Stomach smooth muscle (tissue), 2 donors: ENCODE measurements around the gene ARAP1.
A peak's percentile ranks its signal among the peaks of the same experiment; 100 is the strongest.

ENCODE experiments used
- H3K27ac ChIP-seq: one replicate; pipeline ENCODE4 v1.7.0; 2013; ENCODE audit warnings: mild to moderate bottlenecking, low read length, inconsistent platforms
- H3K27me3 ChIP-seq, 2 donors: one replicate each; pipeline ENCODE4 v1.7.0; 2013; ENCODE audit warnings: low read length in 2 of 2; ENCODE audit not compliant: insufficient read depth in 2 of 2, control insufficient read depth in 1 of 2
- H3K36me3 ChIP-seq, 2 donors: one replicate each; pipeline ENCODE4 v1.7.0; 2013; ENCODE audit warnings: low read length in 2 of 2; ENCODE audit not compliant: control insufficient read depth in 2 of 2, insufficient read depth in 2 of 2
- H3K4me1 ChIP-seq: one replicate; pipeline ENCODE4 v1.7.0; 2013; ENCODE audit warnings: low read length; ENCODE audit not compliant: control insufficient read depth, insufficient read depth
- H3K4me3 ChIP-seq, 2 donors: one replicate each; pipeline ENCODE4 v1.7.0; 2013; ENCODE audit warnings: low read length in 2 of 2
- H3K9ac ChIP-seq, 2 donors: one replicate each; pipeline ENCODE4 v1.7.0; 2013; ENCODE audit warnings: low read length in 2 of 2, mild to moderate bottlenecking in 1 of 2
- H3K9me3 ChIP-seq, 2 donors: one replicate each; pipeline ENCODE4 v1.7.0; 2013; ENCODE audit warnings: low read length in 2 of 2; ENCODE audit not compliant: control insufficient read depth in 2 of 2
- donor health status: healthy.
- donor health status: Pancreatic carcinoma.

ARAP1 gene

DNA sequence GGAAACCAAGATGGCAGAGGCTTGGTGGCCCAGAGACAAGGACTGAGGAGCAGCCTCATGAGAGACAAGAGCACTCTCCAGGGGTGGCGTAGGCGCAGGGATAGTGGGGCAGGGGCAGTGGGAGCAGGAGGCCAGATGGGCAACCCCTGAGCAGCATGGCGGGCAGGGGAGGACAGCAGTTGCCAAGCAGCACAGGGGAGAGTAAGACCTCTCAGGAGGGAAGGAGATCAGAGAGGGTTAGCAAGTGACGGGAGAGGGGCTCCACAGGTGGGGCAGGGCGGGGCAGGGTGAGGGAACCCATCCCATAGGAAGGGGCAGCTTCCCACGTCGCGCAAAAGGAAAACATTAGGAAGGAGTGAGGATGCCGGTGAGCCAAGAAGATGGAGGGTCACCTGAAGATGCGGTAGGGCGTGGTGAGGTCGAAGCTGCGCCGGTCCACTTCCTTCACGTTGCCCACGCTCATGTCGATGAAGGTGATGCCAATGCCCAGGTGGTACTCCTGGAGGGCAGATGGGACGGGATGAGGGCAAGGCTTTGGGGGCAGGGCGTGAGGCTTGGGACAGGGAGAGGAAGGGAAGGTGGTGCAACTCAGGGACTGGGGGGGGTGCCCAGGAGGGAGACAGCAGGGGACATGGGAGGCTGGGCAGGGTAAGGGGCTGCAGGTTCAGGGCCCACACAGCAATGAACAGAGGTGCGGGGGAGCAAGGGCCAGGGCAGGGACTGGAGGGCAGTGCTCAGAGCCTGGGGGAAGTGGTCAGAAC is 42.5 kb downstream of the ARAP1 start:
- H3K36me3 ChIP-seq = peaks cover 35 to 53% of the 10 kb centered on the region in 2 donors
- H3K4me1 ChIP-seq = peaks cover 8% of the 10 kb centered on the region
- no peak overlapping the region for H3K9ac ChIP-seq
- no peak overlapping the region for H3K27ac ChIP-seq
- H3K27me3 ChIP-seq = no peaks in the 10 kb centered on the region
- H3K9me3 ChIP-seq = no peaks in the 10 kb centered on the region
- H3K4me3 ChIP-seq = no peak overlapping the region

DNA sequence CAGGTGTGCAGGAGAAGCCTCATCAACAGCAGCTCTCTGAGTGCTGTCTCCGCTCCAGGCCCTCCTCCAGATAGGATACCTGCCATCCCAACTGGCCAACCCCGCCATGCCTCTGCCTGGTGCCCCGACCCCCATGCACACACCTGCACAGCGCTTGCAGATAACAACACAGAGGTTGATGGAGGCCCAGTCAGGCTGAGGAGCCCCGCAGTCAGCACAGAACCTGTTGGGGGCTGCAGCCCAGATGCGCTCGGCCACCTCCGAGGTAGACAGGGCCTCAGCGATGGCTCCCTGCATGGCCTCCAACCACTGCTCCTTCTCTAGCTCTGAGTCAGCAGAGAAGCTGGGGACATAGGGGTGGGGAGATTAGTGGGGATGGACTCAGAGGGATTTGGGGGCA is 45.2 kb downstream of the ARAP1 start:
- H3K9ac ChIP-seq = no peak overlapping the region
- H3K27ac ChIP-seq = no peak overlapping the region
- H3K4me3 ChIP-seq = no peak overlapping the region
- H3K27me3 ChIP-seq = no peaks in the 10 kb centered on the region
- no peaks in the 10 kb centered on the region for H3K9me3 ChIP-seq
- peaks cover 20% of the 10 kb centered on the region for H3K4me1 ChIP-seq
- peaks cover 40 to 55% of the 10 kb centered on the region in 2 donors for H3K36me3 ChIP-seq

DNA sequence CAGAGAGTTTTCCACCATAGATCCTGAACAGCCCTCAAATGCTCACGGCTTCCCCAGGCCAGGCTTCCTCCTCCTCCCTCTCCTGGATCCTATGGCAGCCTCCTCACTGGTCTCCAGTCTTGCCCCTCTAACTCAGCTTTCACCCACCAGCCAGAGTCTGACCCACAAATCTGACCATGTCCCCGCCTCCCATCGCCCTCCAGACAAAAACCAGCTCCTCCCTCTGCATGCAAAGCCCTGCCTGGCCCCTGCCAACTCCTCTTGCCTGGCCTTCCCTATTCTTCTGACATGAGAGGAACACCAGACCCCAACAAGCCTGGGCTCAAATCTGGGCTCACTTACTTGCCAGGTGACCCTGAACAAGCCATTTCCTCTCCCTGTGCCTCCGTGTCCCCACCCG is 45.6 kb downstream of the ARAP1 start:
- no peaks in the 10 kb centered on the region for H3K9me3 ChIP-seq
- no peaks in the 10 kb centered on the region for H3K27me3 ChIP-seq
- peaks cover 45 to 56% of the 10 kb centered on the region in 2 donors for H3K36me3 ChIP-seq
- no peak overlapping the region for H3K9ac ChIP-seq
- H3K4me3 ChIP-seq = no peak overlapping the region
- peaks cover 20% of the 10 kb centered on the region for H3K4me1 ChIP-seq
- no peak overlapping the region for H3K27ac ChIP-seq

DNA sequence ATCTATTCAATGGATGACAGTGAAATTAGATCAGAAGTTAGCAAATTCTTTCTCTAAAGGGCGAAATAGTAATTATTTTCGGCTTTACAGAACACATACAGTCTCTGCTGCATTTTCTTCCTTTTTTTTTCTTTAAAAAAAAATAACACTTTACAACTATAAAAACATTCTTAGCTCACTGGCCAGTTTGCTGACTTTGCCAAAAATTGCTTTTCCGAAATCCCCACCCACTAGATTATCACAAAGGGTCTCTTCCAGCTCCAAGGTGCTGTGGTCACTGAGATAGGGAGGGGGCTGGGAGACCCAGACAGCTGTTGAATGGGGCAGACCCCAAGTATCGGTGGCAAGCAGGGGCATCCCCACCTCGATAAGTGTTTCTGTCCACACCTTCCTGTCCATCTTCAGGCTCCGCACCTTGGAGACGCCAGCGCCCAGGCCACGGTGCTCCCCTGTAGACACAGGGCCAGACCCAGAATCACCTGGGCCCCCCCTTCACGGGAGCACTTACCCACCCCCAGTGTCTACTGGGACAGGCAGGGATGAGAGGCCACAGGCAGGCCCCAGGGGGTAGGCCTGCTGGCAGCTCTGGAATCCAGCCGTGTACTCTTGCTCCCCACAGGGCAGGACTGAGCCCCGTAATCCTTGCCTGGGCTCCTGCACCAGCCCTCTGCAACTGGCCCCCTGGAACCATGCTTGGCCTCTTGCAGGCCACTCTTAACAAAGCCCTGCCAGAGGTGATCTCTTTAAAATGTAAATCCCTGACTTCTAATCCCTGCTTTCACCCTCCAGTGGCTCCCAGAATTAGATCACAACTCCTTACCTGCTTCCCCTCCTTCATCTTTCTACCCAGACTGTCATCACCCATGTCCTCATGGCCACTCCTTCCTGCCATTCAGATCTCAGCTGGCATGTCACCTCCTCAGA is 46.5 kb downstream of the ARAP1 start:
- Histone ChIP-seq H3K27ac (no peak overlapping the region), H3K9me3 (no peaks in the 10 kb centered on the region), H3K4me3 (no peak overlapping the region), H3K4me1 (peaks cover 20% of the 10 kb centered on the region), H3K36me3 (peaks cover 43 to 58% of the 10 kb centered on the region in 2 donors), H3K9ac (no peak overlapping the region), H3K27me3 (no peaks in the 10 kb centered on the region)

DNA sequence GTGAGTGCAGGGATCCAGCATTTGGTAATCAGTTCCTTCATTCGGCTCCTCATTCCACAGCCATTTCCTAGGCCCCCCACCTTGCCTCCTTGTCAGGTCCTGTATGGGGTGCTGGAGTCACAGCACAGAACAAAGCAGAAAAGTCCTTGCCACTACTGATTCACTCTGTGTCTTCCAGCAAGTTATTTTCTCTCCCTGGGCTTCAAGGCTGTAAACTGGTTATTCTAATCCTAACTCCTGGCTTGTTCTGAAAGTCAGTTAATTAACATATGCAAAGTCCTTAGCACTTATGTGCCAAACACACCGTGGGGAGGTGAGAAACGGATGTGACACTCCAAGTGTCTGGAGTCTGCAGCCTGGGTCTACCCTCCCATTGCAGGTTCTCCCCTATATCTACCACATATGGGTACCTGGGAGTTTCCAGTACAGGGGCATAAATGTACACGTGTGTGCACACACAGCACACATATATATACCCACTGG is 47.4 kb downstream of the ARAP1 start:
- Histone ChIP-seq H3K27me3 (no peaks in the 10 kb centered on the region), H3K9me3 (no peaks in the 10 kb centered on the region), H3K4me3 (no peak overlapping the region), H3K36me3 (peaks cover 46 to 56% of the 10 kb centered on the region in 2 donors), H3K27ac (no peak overlapping the region), H3K9ac (no peak overlapping the region), H3K4me1 (peaks cover 22% of the 10 kb centered on the region)

DNA sequence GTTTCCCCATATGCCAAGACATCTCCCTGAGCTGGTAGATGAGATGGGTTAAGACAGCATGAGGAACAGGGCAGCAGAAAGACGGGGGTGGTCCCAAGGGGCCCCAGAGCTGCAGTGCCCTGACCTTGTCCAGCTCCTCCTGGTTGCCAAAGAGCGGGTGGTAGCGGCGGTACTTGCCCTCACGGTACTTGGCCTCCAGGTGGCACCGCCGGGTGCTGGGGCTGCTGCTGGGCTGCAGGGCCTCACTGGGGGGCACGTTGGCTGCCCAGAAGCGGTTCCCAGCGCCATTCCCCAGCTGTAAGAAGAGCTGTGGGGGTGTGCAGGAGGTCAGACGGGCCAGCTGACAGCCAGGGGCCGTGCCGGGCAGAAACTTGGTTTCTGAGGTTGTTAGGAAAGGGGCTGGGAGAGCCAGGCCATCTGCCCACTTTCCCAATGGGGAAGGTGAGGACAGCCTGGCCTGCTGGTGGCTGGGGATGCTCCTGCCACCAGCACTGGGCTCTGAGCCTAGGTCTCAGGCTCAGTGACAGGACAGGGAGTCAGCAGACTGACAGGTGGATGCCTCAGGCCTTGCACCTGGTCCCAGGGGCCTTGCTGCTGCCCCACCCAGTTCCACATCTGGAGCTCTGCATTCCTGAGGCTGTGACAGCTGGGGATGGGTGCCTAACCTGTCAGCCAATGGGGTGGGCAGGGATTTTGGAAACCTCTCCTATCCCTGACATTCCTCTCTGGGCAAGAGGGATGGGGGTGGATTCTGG is 48.0 kb downstream of the ARAP1 start:
- H3K27ac ChIP-seq = no peak overlapping the region
- H3K9me3 ChIP-seq = no peaks in the 10 kb centered on the region
- H3K36me3 ChIP-seq = peaks cover 46 to 51% of the 10 kb centered on the region in 2 donors
- no peak overlapping the region for H3K4me3 ChIP-seq
- peaks cover 22% of the 10 kb centered on the region for H3K4me1 ChIP-seq
- H3K27me3 ChIP-seq = no peaks in the 10 kb centered on the region
- H3K9ac ChIP-seq = no peak overlapping the region

DNA sequence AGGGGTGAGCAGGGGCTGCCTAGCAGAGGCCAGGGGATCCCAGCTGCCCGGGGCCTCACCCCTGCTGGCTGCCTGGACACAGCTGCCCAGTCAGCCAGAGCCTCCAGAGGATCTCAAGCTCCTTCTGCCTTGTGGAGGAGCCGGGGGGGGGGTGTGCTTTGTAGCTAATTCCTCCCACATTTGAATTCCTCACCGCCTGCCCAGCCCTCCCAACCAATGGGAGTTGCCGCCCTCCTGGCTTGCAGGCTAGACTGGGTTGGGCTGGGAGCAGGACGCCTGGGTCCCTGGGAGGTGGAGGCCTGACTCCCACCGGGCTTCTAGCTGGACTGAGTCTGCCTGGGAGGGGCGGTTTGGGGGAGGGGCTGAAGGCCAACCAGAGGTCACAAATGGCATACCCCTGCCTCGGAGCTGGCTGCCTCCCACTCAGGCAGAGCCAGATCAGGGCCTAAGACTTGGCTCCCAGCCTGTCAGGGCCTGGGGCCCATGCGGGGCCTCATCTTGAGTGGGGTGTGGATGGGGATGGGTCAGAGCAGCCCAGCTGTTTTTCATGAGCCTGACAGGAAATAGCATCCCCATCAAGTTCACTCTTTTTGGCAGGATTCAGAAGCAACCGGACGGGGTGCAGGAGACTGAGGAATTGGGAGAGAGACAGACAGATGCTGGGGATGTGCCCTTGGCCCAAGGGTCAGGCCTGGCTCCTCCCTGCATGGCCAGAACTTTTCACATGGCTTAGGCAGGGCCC is 48.8 kb downstream of the ARAP1 start:
- H3K4me1 ChIP-seq = peaks cover 22% of the 10 kb centered on the region
- peak overlapping the region; percentile 31 for H3K27ac ChIP-seq
- peaks cover 50 to 52% of the 10 kb centered on the region in 2 donors for H3K36me3 ChIP-seq
- H3K27me3 ChIP-seq = no peaks in the 10 kb centered on the region
- no peak overlapping the region for H3K9ac ChIP-seq
- no peaks in the 10 kb centered on the region for H3K9me3 ChIP-seq
- H3K4me3 ChIP-seq = peak overlapping the region in 1 of 2 donors; percentile 64

DNA sequence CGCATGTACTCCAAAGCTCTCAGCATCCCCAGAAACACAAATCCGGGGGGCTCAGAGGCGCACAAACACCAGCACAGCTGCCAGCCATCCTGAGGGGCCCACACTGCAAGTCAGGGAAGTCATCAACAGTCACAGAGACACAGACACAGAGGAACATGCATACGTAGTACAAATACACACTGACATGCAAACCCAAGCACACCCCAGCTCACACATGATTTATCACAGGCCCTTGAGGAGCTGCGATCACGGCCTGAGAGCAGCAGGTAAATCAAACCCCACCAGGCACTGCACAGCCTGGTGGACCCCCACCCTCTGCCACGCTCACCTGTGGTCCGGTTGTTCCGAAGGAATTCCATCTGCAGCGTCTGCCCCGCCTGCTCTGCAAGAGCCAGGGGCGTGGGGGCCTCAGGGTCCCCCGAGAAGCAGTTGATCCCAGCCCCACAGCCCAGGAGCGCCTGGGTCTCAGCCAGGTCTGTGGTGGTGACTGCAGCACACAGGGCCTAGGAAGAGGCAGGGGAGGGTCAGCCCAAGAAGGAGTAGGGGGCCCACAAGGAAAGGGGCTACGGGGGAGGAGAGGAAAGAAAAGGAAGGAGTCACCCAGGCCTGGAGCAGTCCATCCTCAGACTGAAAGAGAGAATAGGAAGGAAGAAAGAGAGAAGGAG is 49.5 kb downstream of the ARAP1 start:
- H3K27ac ChIP-seq = no peak overlapping the region
- H3K27me3 ChIP-seq = no peaks in the 10 kb centered on the region
- H3K4me1 ChIP-seq = peaks cover 22% of the 10 kb centered on the region
- no peak overlapping the region for H3K9ac ChIP-seq
- peaks cover 49 to 54% of the 10 kb centered on the region in 2 donors for H3K36me3 ChIP-seq
- H3K9me3 ChIP-seq = no peaks in the 10 kb centered on the region
- H3K4me3 ChIP-seq = peak overlapping the region in 1 of 2 donors; percentile 64

DNA sequence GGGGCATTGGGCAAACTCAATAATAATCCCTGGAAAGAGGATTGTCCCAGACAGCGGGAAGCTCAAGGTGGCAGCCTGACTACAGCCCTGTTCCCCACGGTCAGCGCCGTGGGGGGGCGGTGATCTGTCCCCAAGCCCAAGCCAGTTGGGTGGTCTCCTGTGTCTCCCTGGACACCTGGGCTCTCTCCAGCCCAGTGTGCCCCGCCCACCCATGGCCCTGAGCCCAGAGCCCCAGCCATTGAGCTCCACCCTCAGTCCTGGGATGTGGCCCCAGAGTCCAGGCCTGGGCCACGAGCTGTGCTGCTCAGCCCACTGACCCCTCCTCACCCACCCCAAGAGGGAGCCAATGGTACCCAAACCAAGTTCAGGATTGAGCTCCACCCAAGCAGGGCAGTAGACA is 50.1 kb downstream of the ARAP1 start:
- Histone ChIP-seq H3K27me3 (no peaks in the 10 kb centered on the region), H3K9me3 (no peaks in the 10 kb centered on the region), H3K4me3 (peak overlapping the region in 1 of 2 donors; percentile 64), H3K27ac (no peak overlapping the region), H3K9ac (no peak overlapping the region), H3K36me3 (peaks cover 46 to 48% of the 10 kb centered on the region in 2 donors), H3K4me1 (peaks cover 21% of the 10 kb centered on the region)
